Loucy (cell line): Measurements from ENCODE around the gene COG8.

Experiments used
- CTCF ChIP-seq: fragments of 200-600 bp; sonication (generic); conservative IDR thresholded peaks from 2 replicates; pipeline ENCODE4 v1.5.1; 2014; ENCODE audit warnings: mild to moderate bottlenecking, antibody characterized with exemption, low read length
- EZH2phosphoT487 ChIP-seq: fragments of 200-600 bp; IDR thresholded peaks from 2 replicates; pipeline ENCODE4 v1.6.1; 2018; ENCODE audit warnings: antibody characterized with exemption, mild to moderate bottlenecking, moderate library complexity, borderline replicate concordance

GRCh38 chr16:69318177-69318910 is 21.0 kb downstream of the COG8 start:
- TF ChIP-seq CTCF = no peak
- TF ChIP-seq EZH2phosphoT487 = no peak
